A673 (cell line): ENCODE measurements around the gene POP4. TPM values are rescaled to one million over a fixed set of nuclear protein-coding genes. Genes with fewer than 3 reads are reported as not detected.

Experiments used
- BruUV-seq: library from RNA; stranded (reverse); fragments of 400-500 nt; replicated peaks from 2 replicates; lab custom pipeline; 2021; lab: Mats Ljungman, UMichigan
- CTCF ChIA-PET: fragments of 300-600 bp; sonication (Branson Sonifier 250); formaldehyde crosslinking; loops from one replicate; lab custom pipeline; 2022; ENCODE audit warnings: antibody characterized with exemption; lab: Charles Lee
- POLR2A ChIA-PET: fragments of 300-600 bp; sonication (Branson Sonifier 250); formaldehyde crosslinking; loops from one replicate; lab custom pipeline; 2022; ENCODE audit warnings: antibody characterized with exemption; ENCODE audit not compliant: low non-redundant PET; lab: Charles Lee
- DNase-seq: peaks from one replicate; pipeline ENCODE4 v3.0.0-alpha.2; 2015; ENCODE audit warnings: low spot score
- H3K27ac ChIP-seq: fragments of 200-600 bp; sonication (generic); 2 replicates; pipeline ENCODE4 v1.5.1; 2016; ENCODE audit warnings: mixed run types, low read depth, mild to moderate bottlenecking, mixed read lengths, antibody characterized with exemption, low read length; ENCODE audit not compliant: poor library complexity, severe bottlenecking
- H3K27me3 ChIP-seq: fragments of 200-600 bp; sonication (generic); replicated peaks from 2 replicates; pipeline ENCODE4 v1.6.1; 2017; ENCODE audit warnings: mixed run types, low read depth, mild to moderate bottlenecking, mixed read lengths, antibody characterized with exemption, low read length; ENCODE audit not compliant: insufficient read depth, poor library complexity
- H3K36me3 ChIP-seq: fragments of 200-600 bp; sonication (generic); 2 replicates; pipeline ENCODE4 v1.6.1; 2016; ENCODE audit warnings: mixed run types, mild to moderate bottlenecking, mixed read lengths, antibody characterized with exemption, low read length; ENCODE audit not compliant: insufficient read depth, poor library complexity, severe bottlenecking
- H3K4me1 ChIP-seq: fragments of 200-600 bp; sonication (generic); 2 replicates; pipeline ENCODE4 v1.6.1; 2017; ENCODE audit warnings: mixed run types, mild to moderate bottlenecking, mixed read lengths, antibody characterized with exemption, low read length; ENCODE audit not compliant: insufficient read depth, poor library complexity, severe bottlenecking
- H3K4me3 ChIP-seq: fragments of 200-600 bp; sonication (generic); 2 replicates; pipeline ENCODE4 v1.5.1; 2016; ENCODE audit warnings: low read depth, mixed run types, mild to moderate bottlenecking, mixed read lengths, low read length; ENCODE audit not compliant: poor library complexity, severe bottlenecking
- H3K9me3 ChIP-seq: fragments of 200-600 bp; sonication (generic); 2 replicates; pipeline ENCODE4 v1.6.1; 2016; ENCODE audit warnings: mixed run types, low read depth, mild to moderate bottlenecking, mixed read lengths, antibody characterized with exemption, low read length; ENCODE audit not compliant: poor library complexity, severe bottlenecking
- EZH2 ChIP-seq: fragments of 200-600 bp; sonication (generic); IDR thresholded peaks from 2 replicates; pipeline ENCODE4 v1.6.1; 2017; ENCODE audit warnings: borderline replicate concordance, low read depth, mild to moderate bottlenecking, mixed read lengths, antibody characterized with exemption, low read length; ENCODE audit not compliant: poor library complexity, severe bottlenecking
- intact Hi-C: fragments of 100-400 bp; cut with micrococcal nuclease; formaldehyde crosslinking; loops from one replicate; pipeline ENCODE4 v1.10.0; 2022; ENCODE audit not compliant: unreplicated experiment
- total RNA-seq: library from RNA; stranded (reverse); gene quantifications from 2 replicates; pipeline ENCODE4 v1.2.3, GENCODE V29; 2021
- TF ChIP-seq, protein P1 (sequence below): fragments of 300-800, 200-600 bp; sonication (generic); conservative IDR thresholded peaks from 2 replicates; pipeline ENCODE4 v1.5.1; 2017; ENCODE audit warnings: low read depth, mild to moderate bottlenecking, antibody characterized with exemption, low read length, moderate library complexity, mixed read lengths

Gene POP4
- total RNA-seq, 1 experiment from 2014 or later: 70.6 TPM

DNA sequence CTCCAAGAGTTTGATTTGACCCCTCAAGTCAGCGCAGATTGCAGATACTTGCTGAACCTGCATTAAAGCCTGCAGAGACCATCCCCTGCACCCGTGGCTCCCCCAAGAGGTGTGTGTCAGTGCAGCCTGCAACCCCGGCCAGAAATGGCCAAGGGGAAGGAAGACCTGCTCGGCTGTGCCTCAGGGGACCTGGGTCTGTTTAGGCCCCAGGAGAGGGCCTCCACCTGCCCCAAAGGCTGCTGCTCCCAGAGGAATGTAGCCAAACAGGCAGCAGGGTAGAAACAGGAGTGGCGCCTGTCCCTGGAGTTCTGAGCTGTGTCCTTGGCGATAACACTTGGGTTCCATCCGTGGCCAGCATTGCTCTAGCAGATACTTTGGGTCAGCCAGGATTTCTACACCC lies 8.0 kb downstream of the POP4 start:
- BruUV-seq: no TSS peak
- POLR2A ChIA-PET: no interaction called here
- no peak overlapping the region for H3K27ac ChIP-seq

DNA sequence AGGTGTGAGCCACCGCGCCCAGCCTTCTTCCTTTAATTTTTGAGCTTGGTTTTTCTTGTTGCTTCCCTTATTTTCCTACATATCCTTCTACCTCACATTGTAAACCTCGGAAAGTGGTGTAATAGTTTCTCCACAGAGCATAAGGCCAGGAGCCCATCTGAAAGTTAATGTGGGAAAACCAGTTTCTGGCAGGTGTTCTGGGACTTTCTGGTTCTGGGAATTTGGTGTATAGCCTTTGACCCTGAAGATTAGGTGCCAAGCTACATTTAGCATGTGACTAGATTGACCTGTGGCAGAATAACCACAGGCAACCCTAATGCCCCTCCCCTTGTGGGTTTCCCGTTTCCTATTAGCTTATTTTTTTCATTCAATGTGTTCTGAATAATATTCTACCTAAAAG lies 8.7 kb downstream of the POP4 start:
- H3K36me3 ChIP-seq: peaks cover 10% of the 10 kb centered on the region
- peaks cover 8% of the 10 kb centered on the region for H3K27me3 ChIP-seq

More for the DNA sequence above, 8.0 kb downstream of the POP4 start:
- intact Hi-C loops: no loop called here
- no peak overlapping the region for H3K4me3 ChIP-seq
- peaks cover 10% of the 10 kb centered on the region for H3K36me3 ChIP-seq
- TF ChIP-seq, protein P1, sequence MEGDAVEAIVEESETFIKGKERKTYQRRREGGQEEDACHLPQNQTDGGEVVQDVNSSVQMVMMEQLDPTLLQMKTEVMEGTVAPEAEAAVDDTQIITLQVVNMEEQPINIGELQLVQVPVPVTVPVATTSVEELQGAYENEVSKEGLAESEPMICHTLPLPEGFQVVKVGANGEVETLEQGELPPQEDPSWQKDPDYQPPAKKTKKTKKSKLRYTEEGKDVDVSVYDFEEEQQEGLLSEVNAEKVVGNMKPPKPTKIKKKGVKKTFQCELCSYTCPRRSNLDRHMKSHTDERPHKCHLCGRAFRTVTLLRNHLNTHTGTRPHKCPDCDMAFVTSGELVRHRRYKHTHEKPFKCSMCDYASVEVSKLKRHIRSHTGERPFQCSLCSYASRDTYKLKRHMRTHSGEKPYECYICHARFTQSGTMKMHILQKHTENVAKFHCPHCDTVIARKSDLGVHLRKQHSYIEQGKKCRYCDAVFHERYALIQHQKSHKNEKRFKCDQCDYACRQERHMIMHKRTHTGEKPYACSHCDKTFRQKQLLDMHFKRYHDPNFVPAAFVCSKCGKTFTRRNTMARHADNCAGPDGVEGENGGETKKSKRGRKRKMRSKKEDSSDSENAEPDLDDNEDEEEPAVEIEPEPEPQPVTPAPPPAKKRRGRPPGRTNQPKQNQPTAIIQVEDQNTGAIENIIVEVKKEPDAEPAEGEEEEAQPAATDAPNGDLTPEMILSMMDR: no peak
- no peak for TF ChIP-seq EZH2
- H3K27me3 ChIP-seq: peaks cover 2% of the 10 kb centered on the region
- no peaks in the 10 kb centered on the region for H3K4me1 ChIP-seq
- DNase-seq: no peak
- CTCF ChIA-PET: no interaction called here
- H3K9me3 ChIP-seq: no peaks in the 10 kb centered on the region

DNA sequence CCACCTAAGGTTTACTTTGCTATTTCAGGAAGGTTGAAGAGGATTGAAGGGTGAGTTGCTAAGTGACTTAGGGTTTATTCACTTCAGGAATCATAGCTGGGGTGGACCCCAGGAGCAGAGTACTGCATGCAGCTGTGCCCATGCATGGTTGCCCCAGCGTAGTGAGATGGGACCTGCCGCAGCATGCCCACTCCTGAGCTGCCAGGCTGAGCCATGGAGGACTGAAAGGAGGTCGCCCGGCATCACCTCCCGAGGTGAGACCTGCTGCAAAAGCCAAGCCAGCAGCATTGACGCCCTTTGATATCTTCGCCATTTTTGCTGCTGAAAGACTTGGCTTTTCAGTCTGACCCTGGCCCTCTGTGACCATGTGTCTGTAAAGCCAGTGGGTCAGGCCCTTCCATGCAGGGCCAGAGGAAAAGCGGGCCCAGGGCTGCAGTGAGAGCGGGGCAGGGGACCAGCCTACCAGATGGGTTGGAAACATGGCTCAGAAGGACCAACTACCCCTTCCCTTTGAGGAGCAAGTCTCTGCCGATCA lies 9.9 kb downstream of the POP4 start:
- no peak overlapping the region for H3K27ac ChIP-seq
- no peaks in the 10 kb centered on the region for H3K9me3 ChIP-seq
- BruUV-seq: no TSS peak
- ChIA-PET CTCF (no interaction called here), POLR2A (no interaction called here)
- intact Hi-C loops: no loop called here
- H3K27me3 ChIP-seq: peaks cover 15% of the 10 kb centered on the region
- DNase-seq: no peak
- H3K4me1 ChIP-seq: no peaks in the 10 kb centered on the region
- H3K36me3 ChIP-seq: peaks cover 10% of the 10 kb centered on the region
- H3K4me3 ChIP-seq: no peak overlapping the region
- no peak for TF ChIP-seq EZH2
- TF ChIP-seq, protein P1: no peak

More for the DNA sequence above, 8.7 kb downstream of the POP4 start:
- Histone ChIP-seq H3K27ac (no peak overlapping the region), H3K4me3 (no peak overlapping the region), H3K4me1 (no peaks in the 10 kb centered on the region), H3K9me3 (no peaks in the 10 kb centered on the region)
- ChIA-PET CTCF (no interaction called here), POLR2A (no interaction called here)
- TF ChIP-seq, protein P1: no peak
- no peak for TF ChIP-seq EZH2
- intact Hi-C loops: no loop called here
- no peak for DNase-seq
- no TSS peak for BruUV-seq
